ENCODE results near the gene NT5C1A.
A peak's percentile ranks its signal among the peaks of the same experiment; 100 is the strongest.

Gene NT5C1A

DNA sequence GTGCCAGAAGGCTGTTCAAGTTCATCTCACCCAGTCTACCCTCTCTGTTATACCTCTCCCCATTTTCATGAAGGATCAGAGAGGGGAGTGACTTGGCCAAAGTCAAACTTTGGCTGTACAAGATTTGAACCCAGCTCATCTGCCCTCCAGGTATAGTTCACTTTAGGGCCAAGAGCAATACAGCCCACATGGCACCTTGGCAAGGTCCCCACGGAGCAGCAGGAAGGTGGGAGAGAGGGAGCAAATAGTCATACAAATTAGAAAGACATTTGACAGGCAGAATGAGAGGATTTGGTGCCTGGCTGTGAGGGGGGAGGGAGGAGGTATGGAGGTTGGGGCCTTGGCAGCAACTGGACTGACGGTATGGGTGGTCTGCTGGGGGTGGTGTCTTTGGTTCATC is 18.3 kb upstream of the NT5C1A start:
- no peak for DNase-seq (ENCODE audit: extremely low read depth in 1 of 2, low read depth in 1 of 2)

DNA sequence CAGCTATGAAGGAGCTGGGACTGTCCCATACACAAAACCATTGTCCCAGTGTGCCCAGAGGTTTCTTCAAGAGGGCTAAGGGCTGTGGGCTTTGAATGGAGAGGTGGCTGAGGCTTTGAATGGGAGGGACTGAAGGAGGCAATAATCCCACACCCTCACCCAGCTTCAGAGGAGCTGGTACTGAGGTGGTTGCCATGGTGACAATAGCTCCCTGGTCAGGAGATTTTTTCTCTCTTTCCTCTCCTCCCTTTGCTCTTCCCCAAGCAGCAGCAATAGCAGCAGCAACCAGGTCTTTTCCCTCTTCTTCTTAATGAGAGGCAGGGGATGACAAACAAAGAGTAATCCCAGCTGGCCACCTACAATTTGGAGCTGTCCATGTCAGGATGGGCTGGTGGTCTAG is 17.7 kb upstream of the NT5C1A start:
- no peak for DNase-seq (ENCODE audit: extremely low read depth in 1 of 2, low read depth in 1 of 2)

DNA sequence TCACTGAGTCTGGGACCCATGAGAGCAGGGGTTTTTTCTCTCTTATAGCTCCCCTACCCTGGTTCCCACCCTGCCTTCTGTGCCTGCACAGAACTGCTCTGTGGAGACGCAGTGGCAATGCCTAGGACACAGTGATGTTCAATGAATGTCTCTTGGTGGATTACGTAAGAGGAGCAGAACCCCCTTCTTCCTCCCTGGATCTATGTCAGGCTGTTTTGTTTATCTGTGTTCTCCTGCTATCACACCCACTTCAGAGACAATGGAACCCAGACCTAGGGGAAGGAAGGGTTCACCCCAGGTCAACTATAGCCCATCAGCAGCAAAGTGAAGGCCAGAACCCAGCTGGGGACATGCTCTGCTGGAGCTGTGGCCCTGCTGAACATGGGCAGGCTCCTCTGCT is 17.3 kb upstream of the NT5C1A start:
- DNase-seq (ENCODE audit: extremely low read depth in 1 of 2, low read depth in 1 of 2): no peak

DNA sequence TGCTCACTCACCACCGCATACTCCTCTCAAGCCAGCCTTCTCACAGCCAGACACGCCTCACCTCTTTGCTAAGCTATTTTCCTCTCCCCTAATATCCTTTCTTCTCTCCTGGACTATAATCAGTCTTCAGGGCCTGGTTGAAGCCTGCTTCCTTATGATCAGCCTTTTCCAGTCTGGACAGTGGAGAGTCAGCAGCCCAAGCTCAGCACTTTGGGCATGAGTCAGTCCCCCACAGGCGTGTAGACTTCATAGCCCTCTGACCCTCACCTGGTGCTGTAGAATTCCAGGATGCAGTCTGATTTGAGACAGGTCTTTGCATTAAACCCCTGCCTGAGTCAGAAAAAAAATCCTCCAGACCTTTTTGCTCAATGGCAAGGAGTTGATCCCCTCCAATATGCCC is 16.8 kb upstream of the NT5C1A start:
- no peak for DNase-seq (ENCODE audit: extremely low read depth in 1 of 2, low read depth in 1 of 2)

DNA sequence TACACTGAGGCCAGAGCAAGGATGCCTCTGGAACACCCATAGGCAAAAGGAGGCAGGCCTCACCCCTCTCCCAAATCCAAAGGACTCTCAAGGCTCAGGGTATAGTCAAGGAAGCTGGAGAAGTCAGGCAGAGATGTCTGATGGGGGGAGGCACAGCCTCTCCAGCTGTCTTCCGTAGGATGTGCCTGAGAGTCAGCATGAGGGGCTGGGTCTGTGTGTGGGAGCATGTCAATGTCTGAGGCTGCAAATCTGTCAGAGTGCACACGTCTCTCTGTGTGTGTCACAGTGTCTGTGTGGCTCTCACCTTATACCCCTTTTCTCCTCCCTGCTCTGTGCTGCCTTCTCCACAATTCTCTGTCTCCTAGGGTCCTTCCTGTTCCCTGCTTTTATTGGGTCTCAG is 15.3 kb upstream of the NT5C1A start:
- no peak for DNase-seq (ENCODE audit: extremely low read depth in 1 of 2, low read depth in 1 of 2)

DNA sequence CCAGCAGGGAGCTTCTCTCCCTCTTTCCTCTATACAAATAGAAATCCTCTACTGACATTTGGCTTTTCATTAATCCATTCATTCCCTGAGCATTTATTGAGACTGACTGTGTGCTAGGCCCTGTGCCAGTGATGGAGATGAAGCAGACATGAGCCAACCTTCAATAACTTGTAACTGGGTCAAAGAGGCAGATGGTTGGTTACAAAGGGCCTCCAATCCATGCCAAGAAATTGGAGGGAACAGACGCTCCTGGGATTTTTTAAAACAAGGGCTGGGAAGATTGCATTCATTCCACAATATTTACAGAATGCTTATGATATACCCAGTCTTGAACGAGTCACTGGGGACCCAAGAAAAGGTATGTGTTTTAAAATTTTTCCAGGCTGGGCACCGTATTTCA is 13.2 kb upstream of the NT5C1A start:
- no peak for DNase-seq (ENCODE audit: extremely low read depth in 1 of 2, low read depth in 1 of 2)

DNA sequence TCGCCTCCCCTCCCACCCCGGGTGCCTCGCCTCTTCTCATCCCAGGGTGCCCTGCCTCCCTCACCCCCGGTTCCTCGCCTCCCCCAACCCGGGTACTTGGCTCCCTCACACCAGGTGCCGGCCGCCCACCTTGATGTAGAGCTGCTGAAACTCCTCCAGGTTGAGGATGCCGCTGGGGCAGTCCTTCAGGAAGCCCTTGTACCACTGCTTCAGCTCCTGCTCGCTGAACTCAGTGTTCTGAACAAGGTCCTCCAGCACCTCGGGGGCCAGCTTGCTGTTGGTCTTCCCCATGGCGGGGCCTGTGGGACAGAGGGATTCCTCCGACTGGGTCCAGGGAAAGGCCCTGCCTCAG is 12.4 kb upstream of the NT5C1A start:
- DNase-seq (ENCODE audit: extremely low read depth in 1 of 2, low read depth in 1 of 2): no peak

DNA sequence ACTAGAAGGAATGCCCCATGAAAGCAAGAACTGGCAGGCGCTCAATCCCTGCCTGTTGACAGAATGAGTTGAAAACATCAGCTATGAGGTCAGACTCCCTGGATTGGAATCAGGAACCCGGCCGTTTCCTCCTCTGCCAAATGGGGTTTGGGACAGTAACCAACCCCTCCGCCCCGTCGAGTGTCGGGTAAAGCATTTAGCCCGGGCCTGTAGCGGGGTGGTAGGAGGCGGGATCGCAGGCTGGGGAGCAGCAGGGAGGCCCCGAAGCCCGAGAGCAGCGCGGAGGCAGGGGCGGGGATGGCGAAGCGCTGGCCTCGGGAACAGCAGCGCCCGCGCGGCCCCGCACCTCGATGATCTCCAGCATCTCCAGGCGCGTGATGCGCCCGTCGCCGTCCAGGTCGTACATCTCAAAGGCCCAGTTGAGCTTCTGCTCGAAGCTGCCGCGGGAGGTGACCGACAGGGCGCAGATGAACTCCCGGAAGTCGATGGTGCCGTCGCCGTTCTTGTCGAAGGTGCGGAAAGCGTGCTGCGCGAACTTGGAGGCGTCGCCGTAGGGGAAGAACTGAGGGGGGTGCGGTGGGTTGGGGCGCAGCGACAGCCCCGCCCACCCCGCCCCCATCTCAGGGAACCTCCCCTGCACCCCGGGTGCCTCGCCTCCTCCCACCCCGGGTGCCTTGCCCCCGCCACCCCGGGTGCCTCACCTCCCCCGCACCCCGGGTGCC is 11.8 kb upstream of the NT5C1A start:
- no peak for DNase-seq (ENCODE audit: extremely low read depth in 1 of 2, low read depth in 1 of 2)

DNA sequence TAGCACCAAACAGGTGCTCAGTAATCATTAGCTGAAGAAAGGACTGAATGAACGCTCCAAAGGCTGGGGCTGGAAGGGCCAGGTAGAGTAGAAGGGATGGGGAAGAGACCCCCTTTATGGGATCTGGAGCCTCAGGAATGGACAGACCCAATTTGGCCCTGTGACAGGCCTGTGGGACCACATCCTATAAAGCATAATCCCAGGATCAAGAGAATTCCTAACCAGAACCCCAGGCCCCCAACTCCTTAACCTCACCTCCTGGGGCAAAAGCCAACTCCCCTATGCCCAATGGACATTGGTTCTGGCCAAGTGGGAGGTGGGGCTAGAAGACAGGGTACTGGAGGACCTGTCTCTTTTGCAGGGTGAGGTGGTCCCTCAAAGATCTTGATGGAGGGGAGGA is 10.1 kb upstream of the NT5C1A start:
- no peak for DNase-seq (ENCODE audit: extremely low read depth in 1 of 2, low read depth in 1 of 2)

DNA sequence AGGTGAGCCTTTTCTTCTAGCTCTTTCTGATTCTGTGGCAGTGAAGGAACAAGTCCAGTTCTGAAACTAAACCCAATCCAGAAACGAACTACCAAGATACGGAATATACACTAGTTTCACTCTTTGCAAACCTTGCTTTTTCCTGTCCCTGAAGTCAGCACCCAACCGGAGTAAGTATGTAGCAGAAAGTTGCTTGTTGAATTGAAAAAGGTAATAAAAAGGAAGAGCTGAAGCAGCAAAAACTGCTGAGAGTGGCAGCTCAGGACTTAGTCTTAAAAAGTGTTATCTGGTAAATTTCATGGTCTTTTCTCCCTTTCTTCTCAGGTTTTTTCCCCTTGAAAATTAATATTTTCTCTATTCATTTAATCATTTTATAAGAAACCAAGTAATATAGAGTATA is 9.4 kb upstream of the NT5C1A start:
- no peak for DNase-seq (ENCODE audit: extremely low read depth in 1 of 2, low read depth in 1 of 2)

DNA sequence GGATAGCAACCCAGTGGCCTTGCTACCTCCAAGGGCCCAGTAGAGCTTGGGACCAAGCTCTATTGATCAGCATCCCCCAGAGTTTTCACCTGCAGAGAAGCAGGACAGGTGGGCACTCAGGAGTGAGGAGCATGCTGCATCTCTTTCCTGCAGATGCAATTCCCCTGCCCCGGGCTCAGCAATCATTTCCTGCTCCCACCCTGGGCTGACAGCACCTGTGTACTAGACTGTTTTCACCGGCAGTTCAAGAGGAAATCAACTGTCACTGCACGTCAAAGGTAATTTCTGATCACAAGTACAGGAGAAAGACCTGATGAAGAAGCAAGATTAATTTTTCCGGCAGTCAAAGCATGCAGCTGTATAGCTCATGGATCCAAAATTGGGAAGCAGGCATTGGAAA is 8.8 kb upstream of the NT5C1A start:
- no peak for DNase-seq (ENCODE audit: extremely low read depth in 1 of 2, low read depth in 1 of 2)

DNA sequence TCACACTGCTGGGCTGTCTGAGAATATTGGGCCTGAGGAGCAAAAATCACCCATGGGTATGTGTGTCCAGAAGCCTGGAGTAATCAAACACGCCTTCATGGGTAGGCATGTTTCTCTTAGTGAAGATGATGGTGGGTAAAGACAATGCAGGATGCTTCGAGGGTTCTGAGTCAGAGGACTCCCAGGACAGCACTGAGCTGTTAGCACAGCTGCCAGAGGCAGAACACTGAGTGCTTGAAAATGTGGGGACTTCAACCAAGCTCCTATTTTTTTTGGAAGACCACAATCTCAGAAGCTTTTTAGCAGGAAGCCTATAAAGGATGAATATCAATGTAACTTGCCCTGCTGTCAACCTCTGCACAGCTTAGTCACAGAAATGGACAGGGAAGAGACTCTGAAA is 7.9 kb upstream of the NT5C1A start:
- DNase-seq (ENCODE audit: extremely low read depth in 1 of 2, low read depth in 1 of 2): no peak

DNA sequence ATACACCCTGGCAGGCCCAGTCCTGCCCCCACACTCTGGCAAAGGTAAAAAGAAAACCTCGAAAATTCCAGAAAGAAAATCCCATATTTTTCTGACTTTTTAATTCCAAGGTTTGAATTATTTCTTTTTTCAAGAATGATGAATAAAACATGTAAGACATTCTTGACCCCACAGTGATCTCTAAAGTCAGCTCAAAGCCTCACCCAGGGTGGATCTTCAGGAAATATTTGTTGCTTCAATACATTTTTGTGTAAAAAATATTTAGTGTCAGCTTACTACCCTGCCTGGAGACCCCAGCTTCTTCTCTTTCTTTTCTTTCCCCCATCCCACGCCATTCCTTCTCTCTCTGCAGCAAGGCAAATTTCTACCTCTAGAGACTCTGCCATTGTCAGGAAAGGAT is 7.0 kb upstream of the NT5C1A start:
- DNase-seq (ENCODE audit: extremely low read depth in 1 of 2, low read depth in 1 of 2): no peak

DNA sequence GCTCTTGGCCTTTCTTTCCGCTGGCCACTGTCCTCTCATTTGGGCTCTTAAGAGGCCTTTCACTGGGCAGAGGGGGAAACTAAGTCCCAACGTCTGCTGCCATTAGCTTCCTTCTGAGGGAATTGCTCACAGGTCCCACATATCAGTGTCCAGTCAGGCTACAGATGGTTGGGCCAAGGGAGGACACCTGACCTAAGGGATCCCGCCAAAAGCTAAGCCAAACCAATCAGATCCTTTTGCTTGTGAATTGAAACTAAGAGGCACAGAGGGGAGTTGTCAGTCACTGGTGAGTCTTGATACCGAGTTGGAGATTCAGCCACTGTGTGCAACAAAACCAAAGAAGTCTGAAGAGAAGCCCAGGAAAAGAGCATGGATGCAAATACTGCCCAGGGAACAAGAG is 5.7 kb upstream of the NT5C1A start:
- no peak for DNase-seq (ENCODE audit: extremely low read depth in 1 of 2, low read depth in 1 of 2)

DNA sequence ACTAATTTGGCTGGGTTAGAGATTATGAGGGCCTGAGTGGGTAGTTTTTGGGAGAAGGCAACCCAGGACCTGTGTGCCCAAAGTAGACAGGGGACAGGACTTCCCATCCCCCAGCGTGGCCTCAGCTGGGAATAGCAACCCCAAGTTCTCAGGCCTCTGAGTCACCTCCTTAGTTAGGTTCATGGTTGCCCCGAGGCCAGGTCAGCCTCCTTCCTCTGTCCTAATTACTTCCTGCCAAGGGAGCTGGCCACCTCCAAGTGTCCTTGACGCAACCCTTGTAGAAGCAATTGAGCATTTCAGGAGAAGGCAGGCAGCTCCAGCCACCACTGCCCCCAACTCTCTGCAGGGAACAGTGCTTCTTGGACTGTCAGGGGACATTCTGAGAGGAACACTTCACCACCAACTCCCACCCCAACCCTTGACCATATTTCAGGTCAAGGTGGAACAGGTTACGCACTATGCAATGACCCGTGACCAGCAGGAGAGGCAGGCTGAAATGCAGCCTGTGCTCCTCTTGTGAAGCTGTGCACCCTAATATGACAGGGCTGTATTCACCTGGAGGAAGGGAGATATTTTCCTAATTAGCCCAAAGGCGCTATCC is 5.1 kb upstream of the NT5C1A start:
- no peak for DNase-seq (ENCODE audit: extremely low read depth in 1 of 2, low read depth in 1 of 2)

DNA sequence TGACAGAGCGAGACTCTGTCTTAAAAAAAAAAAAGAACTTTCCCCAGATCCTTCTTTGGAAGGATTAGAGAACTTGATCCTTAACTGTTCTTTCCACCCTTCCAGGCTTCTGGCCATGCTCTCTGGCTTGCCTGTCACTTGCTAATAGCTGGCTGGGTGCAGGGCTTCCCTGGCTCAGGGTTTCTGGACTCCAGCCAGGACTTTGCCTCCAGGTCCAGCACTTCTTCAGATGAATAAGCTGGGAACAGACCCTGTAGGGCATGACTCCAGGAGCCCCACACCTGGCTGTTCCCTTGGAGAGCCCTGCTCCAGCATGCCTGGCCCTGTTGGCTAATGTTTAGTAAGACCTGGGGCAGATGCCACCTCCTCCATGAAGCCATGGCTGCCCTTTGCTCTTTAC is 3.3 kb upstream of the NT5C1A start:
- DNase-seq (ENCODE audit: extremely low read depth in 1 of 2, low read depth in 1 of 2): no peak

DNA sequence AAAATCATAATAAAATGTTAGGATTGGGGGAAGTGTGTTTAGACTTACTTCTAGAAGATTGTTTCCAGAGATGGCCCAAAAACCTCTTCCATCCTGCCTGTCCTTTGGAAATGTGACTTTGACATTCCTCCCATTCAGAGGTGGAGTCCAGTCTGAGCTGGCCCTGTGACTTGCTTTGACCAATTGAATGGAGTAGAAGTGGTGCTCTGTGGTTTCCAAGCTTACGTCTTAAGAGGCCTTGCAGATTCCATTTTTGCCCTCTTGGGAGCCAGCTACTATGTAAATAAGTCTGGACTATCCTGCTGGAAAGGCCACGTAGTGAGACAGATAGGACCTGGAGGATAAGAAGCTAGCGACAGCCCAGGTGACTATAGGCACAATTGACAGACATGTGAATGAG is 1.3 kb upstream of the NT5C1A start:
- DNase-seq (ENCODE audit: extremely low read depth in 1 of 2, low read depth in 1 of 2): no peak

DNA sequence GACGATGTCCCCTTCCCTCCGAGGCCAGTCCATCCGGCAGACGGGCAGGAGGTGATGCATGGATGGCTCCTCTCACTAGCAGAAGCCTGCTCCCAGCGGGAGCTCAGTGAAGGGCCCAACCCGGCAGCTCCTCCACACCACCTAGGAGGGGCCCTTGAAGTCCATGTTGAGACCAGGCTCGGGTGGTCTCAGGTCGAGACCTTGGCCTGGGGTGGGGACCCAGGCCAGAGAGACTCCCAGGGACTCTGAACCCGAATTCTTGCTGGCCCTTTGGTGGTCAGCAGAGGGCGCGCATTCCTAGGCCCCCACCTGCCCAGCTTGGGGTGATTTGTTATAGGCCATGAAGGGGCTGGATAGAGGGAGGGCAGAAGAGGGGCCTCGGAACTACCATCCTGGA is 642 bp upstream of the NT5C1A start:
- peak in 1 of 2 donors; percentile 14 for DNase-seq (ENCODE audit: extremely low read depth in 1 of 2, low read depth in 1 of 2)

DNA sequence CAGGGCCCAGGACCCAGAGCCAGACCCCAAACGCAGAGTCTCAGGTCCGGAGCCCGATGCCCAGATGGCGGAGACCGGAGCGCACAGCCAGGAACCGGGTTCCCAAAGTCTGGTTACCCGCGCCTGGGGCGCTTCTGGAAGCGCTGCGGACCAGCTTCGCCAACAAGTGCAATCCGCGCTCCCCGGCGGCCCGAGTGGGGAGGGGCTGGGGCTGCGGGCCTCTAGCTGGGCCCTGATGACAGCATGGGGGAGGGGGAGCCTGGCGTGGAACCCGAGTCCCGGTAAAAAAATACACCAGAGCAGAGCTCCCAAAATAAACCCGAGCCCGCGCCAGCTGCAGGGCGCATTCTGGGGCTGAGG is 494 bp downstream of the NT5C1A start:
- no peak for DNase-seq (ENCODE audit: extremely low read depth in 1 of 2, low read depth in 1 of 2)

DNA sequence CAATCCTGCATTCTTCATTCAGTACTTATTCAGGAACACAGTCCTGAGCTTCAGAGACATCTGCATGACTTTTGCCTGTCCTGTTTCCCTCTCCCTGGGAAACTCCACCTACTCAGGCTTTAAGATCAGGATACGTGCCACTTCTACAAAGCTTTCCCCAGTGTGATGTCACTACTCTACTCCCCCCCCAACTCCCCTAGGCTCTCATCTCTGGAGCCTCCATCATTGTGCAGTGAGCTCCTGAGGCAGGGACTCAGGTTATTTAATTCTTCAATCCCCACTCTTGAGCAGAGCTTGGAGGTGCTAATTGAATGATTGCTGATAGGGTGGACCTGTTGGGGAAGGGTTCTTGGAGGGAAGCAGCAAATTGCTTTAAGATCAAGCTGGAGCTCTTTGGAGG is 1.2 kb downstream of the NT5C1A start:
- DNase-seq (ENCODE audit: extremely low read depth in 1 of 2, low read depth in 1 of 2): no peak

DNA sequence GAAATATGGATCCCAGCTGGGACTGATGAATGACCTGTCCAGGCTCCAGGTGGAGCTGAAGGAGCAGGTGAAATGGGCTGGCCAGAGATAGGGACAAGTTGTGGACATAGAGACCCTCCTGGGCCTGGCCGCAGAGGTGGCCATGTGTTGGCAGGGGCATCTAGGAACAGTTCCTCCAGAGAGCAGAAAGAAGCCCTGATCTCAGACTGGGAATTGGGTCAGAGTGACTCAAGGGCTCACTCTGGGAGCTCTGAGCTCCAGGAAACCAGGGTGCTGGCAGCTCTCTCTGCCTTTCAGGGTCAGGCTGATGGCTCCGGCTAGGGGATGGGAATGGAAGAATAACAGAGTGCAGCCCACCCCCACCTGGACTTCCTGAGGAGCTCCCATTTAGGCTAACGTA is 3.0 kb downstream of the NT5C1A start:
- no peak for DNase-seq (ENCODE audit: extremely low read depth in 1 of 2, low read depth in 1 of 2)

DNA sequence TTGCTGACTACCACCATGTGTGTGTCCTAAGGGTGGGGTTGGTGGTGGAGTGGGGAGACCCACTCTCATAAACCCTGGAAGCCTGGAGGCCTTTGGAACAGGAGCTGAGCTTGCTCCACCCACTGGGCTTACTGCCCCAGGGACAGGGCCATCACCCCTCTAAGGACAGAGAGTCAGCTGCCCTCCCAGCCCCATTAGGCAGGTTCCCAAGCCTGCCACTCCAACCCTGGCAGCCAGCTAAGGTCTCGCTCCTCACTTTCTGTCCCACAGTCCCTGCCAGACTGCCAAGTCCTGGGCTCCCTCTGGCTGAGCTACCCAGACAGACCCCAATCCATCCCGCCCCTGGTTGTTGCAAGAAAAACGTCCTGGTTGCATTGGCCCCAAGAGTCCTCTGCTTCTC is 3.8 kb downstream of the NT5C1A start:
- no peak for DNase-seq (ENCODE audit: extremely low read depth in 1 of 2, low read depth in 1 of 2)

DNA sequence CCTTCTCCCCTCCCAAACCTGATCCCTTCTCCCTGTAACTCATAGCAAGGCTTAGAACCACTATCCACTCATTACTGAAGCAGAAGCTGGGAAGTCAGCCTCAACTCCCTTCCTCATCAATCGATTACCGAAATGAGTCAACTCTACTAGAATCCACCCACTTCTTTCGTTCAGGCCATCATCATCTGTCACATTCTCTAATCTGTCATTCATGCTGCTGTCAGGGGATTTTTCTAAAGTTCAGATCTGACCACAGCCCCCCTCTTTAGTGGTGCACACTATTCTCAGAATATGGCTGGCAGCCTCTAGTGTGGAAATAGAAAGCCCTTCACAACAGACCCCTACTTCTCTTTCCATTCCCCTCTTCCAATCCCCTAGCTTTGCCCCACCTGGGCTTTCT is 5.1 kb downstream of the NT5C1A start:
- DNase-seq (ENCODE audit: extremely low read depth in 1 of 2, low read depth in 1 of 2): no peak

Data from activated CD8-positive, alpha-beta memory T cell treated with anti-CD3 and anti-CD28 coated beads for 1 hour (primary cell).